H9 (cell line): ENCODE data around the gene SLC25A34. TPM values are rescaled to one million over a fixed set of nuclear protein-coding genes. Genes with fewer than 3 reads are reported as not detected.

Experiments
- DNase-seq: peaks from one replicate; pipeline ENCODE4 v3.0.0-alpha.2; 2017
- H2AFZ ChIP-seq: one replicate; pipeline ENCODE4 v1.6.1; 2013; ENCODE audit warnings: mild to moderate bottlenecking, low read length, control low read depth, moderate library complexity
- H2AK5ac ChIP-seq: 2 replicates; pipeline ENCODE4 v1.6.1; 2013; ENCODE audit warnings: low read length, control low read depth, mixed read lengths; ENCODE audit not compliant: insufficient read length
- H2BK120ac ChIP-seq: one replicate; pipeline ENCODE4 v1.6.1; 2013; ENCODE audit warnings: low read depth, mild to moderate bottlenecking, low read length, control low read depth, inconsistent platforms; ENCODE audit not compliant: poor library complexity, severe bottlenecking
- H2BK12ac ChIP-seq: 2 replicates; pipeline ENCODE4 v1.6.1; 2013; ENCODE audit warnings: low read length, control low read depth, mixed read lengths, low read depth; ENCODE audit not compliant: insufficient read length
- H2BK15ac ChIP-seq: 2 replicates; pipeline ENCODE4 v1.6.1; 2013; ENCODE audit warnings: low read depth, low read length, control low read depth
- H2BK20ac ChIP-seq: one replicate; pipeline ENCODE4 v1.6.1; 2013; ENCODE audit warnings: low read depth, mild to moderate bottlenecking, low read length, control low read depth, inconsistent platforms; ENCODE audit not compliant: poor library complexity, severe bottlenecking
- H2BK5ac ChIP-seq: 2 replicates; pipeline ENCODE4 v1.6.1; 2013; ENCODE audit warnings: low read length, control low read depth, mixed read lengths; ENCODE audit not compliant: insufficient read length
- H3K14ac ChIP-seq: 2 replicates; pipeline ENCODE4 v1.6.1; 2013; ENCODE audit warnings: low read length, control low read depth; ENCODE audit not compliant: insufficient read depth
- H3K18ac ChIP-seq: 2 replicates; pipeline ENCODE4 v1.6.1; 2013; ENCODE audit warnings: low read depth, mild to moderate bottlenecking, mixed read lengths, low read length, control low read depth; ENCODE audit not compliant: insufficient read length
- H3K23ac ChIP-seq: 2 replicates; pipeline ENCODE4 v1.6.1; 2013; ENCODE audit warnings: low read length, control low read depth, mixed read lengths, low read depth; ENCODE audit not compliant: insufficient read length
- H3K23me2 ChIP-seq: 2 replicates; pipeline ENCODE4 v1.6.1; 2013; ENCODE audit warnings: low read depth, mild to moderate bottlenecking, mixed read lengths, low read length, control low read depth; ENCODE audit not compliant: insufficient read length, poor library complexity, severe bottlenecking
- H3K27ac ChIP-seq: 2 replicates; pipeline ENCODE4 v1.5.1; 2013; ENCODE audit warnings: low read length, control low read depth, mixed read lengths, low read depth; ENCODE audit not compliant: insufficient read length
- H3K27me3 ChIP-seq: 2 replicates; pipeline ENCODE4 v1.6.1; 2013; ENCODE audit warnings: low read length, control low read depth, inconsistent platforms; ENCODE audit not compliant: insufficient read depth
- H3K4ac ChIP-seq: 2 replicates; pipeline ENCODE4 v1.6.1; 2013; ENCODE audit warnings: low read depth, mild to moderate bottlenecking, control low read depth, inconsistent platforms, low read length, moderate library complexity
- H3K4me1 ChIP-seq: 2 replicates; pipeline ENCODE4 v1.6.1; 2013; ENCODE audit warnings: low read length, control low read depth, inconsistent platforms; ENCODE audit not compliant: insufficient read depth
- H3K4me2 ChIP-seq: 2 replicates; pipeline ENCODE4 v1.6.1; 2013; ENCODE audit warnings: low read length, control low read depth, mixed read lengths; ENCODE audit not compliant: insufficient read length, insufficient read depth
- H3K56ac ChIP-seq: 2 replicates; pipeline ENCODE4 v1.6.1; 2013; ENCODE audit warnings: low read depth, mild to moderate bottlenecking, mixed read lengths, low read length, control low read depth; ENCODE audit not compliant: insufficient read length
- H3K79me1 ChIP-seq: 2 replicates; pipeline ENCODE4 v1.6.1; 2013; ENCODE audit warnings: low read depth, mild to moderate bottlenecking, moderate library complexity, low read length, control low read depth, inconsistent platforms; ENCODE audit not compliant: insufficient read depth, poor library complexity, severe bottlenecking
- H3K79me2 ChIP-seq: 2 replicates; pipeline ENCODE4 v1.6.1; 2013; ENCODE audit warnings: low read length, control low read depth, inconsistent platforms; ENCODE audit not compliant: insufficient read depth
- H3K9ac ChIP-seq: 2 replicates; pipeline ENCODE4 v1.6.1; 2013; ENCODE audit warnings: low read length, control low read depth, mixed read lengths; ENCODE audit not compliant: insufficient read length; ENCODE audit errors: extremely low read depth
- H3K9me3 ChIP-seq: one replicate; pipeline ENCODE4 v1.6.1; 2013; ENCODE audit warnings: low read depth, low read length, inconsistent platforms; ENCODE audit not compliant: control insufficient read depth
- H3T11ph ChIP-seq: one replicate; pipeline ENCODE4 v1.6.1; 2013; ENCODE audit warnings: mild to moderate bottlenecking, low read length, control low read depth, inconsistent platforms
- H4K20me1 ChIP-seq: one replicate; pipeline ENCODE4 v1.6.1; 2013; ENCODE audit not compliant: control insufficient read depth, insufficient read length, insufficient read depth
- H4K5ac ChIP-seq: 2 replicates; pipeline ENCODE4 v1.6.1; 2013; ENCODE audit warnings: low read depth, mild to moderate bottlenecking, mixed read lengths, low read length, control low read depth; ENCODE audit not compliant: insufficient read length
- H4K8ac ChIP-seq: replicated peaks from 2 replicates; pipeline ENCODE4 v1.6.1; 2013; ENCODE audit warnings: low read length, control low read depth, mixed read lengths, low read depth; ENCODE audit not compliant: insufficient read length
- H4K91ac ChIP-seq: 2 replicates; pipeline ENCODE4 v1.6.1; 2013; ENCODE audit warnings: low read depth, mild to moderate bottlenecking, moderate library complexity, mixed read lengths, low read length, control low read depth; ENCODE audit not compliant: insufficient read length
- H3K27ac Mint-ChIP-seq, 3 experiments: 2 replicates in 2 of 3; 3 replicates in 1 of 3; pipeline ENCODE4 v1.8.0; 2020 to 2021; ENCODE audit warnings: mixed read lengths in 3 of 3, mild to moderate bottlenecking in 1 of 3, moderate library complexity in 1 of 3
- H3K27me3 Mint-ChIP-seq: 2 replicates; pipeline ENCODE4 v1.8.0; 2021; ENCODE audit warnings: low read depth, mild to moderate bottlenecking, moderate library complexity, mixed read lengths
- H3K36me3 Mint-ChIP-seq, 3 experiments: 2 replicates in 2 of 3; 3 replicates in 1 of 3; pipeline ENCODE4 v1.8.0; 2020 to 2021; ENCODE audit warnings: low read depth in 3 of 3, mixed read lengths in 3 of 3; ENCODE audit not compliant: insufficient read depth in 1 of 3
- H3K4me1 Mint-ChIP-seq, 2 experiments: 2 replicates each; pipeline ENCODE4 v1.8.0; 2020; ENCODE audit warnings: mixed read lengths in 2 of 2
- H3K4me3 Mint-ChIP-seq, 2 experiments: 2 replicates in 1 of 2; 3 replicates in 1 of 2; pipeline ENCODE4 v1.8.0; 2020 to 2021; ENCODE audit warnings: mild to moderate bottlenecking in 2 of 2, mixed read lengths in 2 of 2, moderate library complexity in 1 of 2
- H3K9me3 Mint-ChIP-seq, 2 experiments: 2 replicates in 1 of 2; 3 replicates in 1 of 2; pipeline ENCODE4 v1.8.0; 2020; ENCODE audit warnings: mild to moderate bottlenecking in 2 of 2, mixed read lengths in 2 of 2, moderate library complexity in 1 of 2
- WGBS: extraction: QIAGEN DNeasy Blood & Tissue Kit; methylation state at CpG from one replicate; pipeline ENCODE4 v1.1.7; 2013; ENCODE audit warnings: missing lambda C conversion rate, low lambda C conversion rate, mixed read lengths; ENCODE audit not compliant: insufficient read length; ENCODE audit errors: extremely low coverage; 5-methylcytosine and 5-hydroxymethylcytosine counted together
- total RNA-seq: library from RNA; stranded (reverse); gene quantifications from 2 replicates; pipeline ENCODE4 v1.2.1, GENCODE V29; 2021
- TF ChIP-seq, protein P1 (sequence below): fragments of 200-600 bp; sonication (generic); conservative IDR thresholded peaks from 3 replicates; pipeline ENCODE4 v1.8.0; 2021; ENCODE audit warnings: antibody characterized with exemption, mild to moderate bottlenecking

The SLC25A34 gene
- total RNA-seq, 1 experiment from 2014 or later = 1.5 TPM

DNA sequence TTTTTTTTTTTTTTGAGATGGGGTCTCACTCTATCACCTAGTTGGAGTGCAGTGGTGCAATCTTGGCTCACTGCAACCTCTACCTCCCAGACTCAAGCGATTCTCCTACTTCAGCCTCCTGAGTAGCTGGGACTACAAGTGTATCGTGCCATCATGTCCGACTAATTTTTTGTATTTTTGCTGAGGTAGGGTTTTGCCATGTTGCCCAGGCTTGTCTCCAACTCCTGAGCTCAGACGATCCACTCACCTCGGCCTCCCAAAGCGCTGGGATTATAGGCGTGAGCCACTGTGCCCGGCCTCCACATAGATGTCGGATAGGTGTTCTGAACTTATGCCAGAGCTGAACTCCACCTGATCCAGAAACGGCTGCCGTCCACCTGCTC, 30.9 kb upstream of the SLC25A34 start:
- Mint-ChIP-seq H3K27ac (peak overlapping the region; percentile 7 to 80 (median 57); a peak in 2 of 7 replicates), H3K27me3 (no peaks in the 10 kb centered on the region), H3K4me3 (no peak overlapping the region), H3K4me1 (peaks cover 3% of the 10 kb centered on the region in 2 experiments; a peak in 2 of 4 replicates), H3K36me3 (peaks cover 3 to 17% (median 10%) of the 10 kb centered on the region in 3 experiments; a peak in 5 of 7 replicates), H3K9me3 (no peaks in the 10 kb centered on the region)
- no peaks in the 10 kb centered on the region for H3K79me1 ChIP-seq
- H3K27ac ChIP-seq = no peak overlapping the region
- H4K91ac ChIP-seq = no peak overlapping the region
- H3K14ac ChIP-seq = no peak overlapping the region
- no peaks in the 10 kb centered on the region for H3K9me3 ChIP-seq
- TF ChIP-seq, protein P1, sequence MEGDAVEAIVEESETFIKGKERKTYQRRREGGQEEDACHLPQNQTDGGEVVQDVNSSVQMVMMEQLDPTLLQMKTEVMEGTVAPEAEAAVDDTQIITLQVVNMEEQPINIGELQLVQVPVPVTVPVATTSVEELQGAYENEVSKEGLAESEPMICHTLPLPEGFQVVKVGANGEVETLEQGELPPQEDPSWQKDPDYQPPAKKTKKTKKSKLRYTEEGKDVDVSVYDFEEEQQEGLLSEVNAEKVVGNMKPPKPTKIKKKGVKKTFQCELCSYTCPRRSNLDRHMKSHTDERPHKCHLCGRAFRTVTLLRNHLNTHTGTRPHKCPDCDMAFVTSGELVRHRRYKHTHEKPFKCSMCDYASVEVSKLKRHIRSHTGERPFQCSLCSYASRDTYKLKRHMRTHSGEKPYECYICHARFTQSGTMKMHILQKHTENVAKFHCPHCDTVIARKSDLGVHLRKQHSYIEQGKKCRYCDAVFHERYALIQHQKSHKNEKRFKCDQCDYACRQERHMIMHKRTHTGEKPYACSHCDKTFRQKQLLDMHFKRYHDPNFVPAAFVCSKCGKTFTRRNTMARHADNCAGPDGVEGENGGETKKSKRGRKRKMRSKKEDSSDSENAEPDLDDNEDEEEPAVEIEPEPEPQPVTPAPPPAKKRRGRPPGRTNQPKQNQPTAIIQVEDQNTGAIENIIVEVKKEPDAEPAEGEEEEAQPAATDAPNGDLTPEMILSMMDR = no peak
- H2BK120ac ChIP-seq = no peak overlapping the region
- no peak overlapping the region for H3K4me2 ChIP-seq
- no CpG with 5 or more reads among the region's 11 CpGs for WGBS
- no peak overlapping the region for H2BK5ac ChIP-seq
- no peak overlapping the region for H3K9ac ChIP-seq
- H3K56ac ChIP-seq = no peak overlapping the region
- H3K27me3 ChIP-seq = no peaks in the 10 kb centered on the region
- no peaks in the 10 kb centered on the region for H4K20me1 ChIP-seq
- no peaks in the 10 kb centered on the region for H3K23me2 ChIP-seq
- H2BK20ac ChIP-seq = no peak overlapping the region
- DNase-seq = no peak
- no peak overlapping the region for H4K8ac ChIP-seq
- no peaks in the 10 kb centered on the region; the same call in 1 of the 2 replicates for H3K4me1 ChIP-seq
- H2AFZ ChIP-seq = no peak overlapping the region
- no peaks in the 10 kb centered on the region; the same call in 1 of the 2 replicates for H3K79me2 ChIP-seq
- no peak overlapping the region for H3T11ph ChIP-seq
- H2BK12ac ChIP-seq = no peak overlapping the region
- H2BK15ac ChIP-seq = no peak overlapping the region
- H2AK5ac ChIP-seq = no peak overlapping the region
- H3K23ac ChIP-seq = no peak overlapping the region
- H4K5ac ChIP-seq = no peak overlapping the region
- H3K4ac ChIP-seq = no peak overlapping the region
- no peak overlapping the region for H3K18ac ChIP-seq
